ENCODE data around the gene MFNG.

The MFNG gene

GRCh38 chr22:37431366-37431765 lies 54.8 kb downstream of the MFNG start:
- Histone ChIP-seq H3K27ac (no peak overlapping the region), H3K4me3 (no peak overlapping the region)

GRCh38 chr22:37430941-37431340 lies 55.2 kb downstream of the MFNG start:
- H3K4me3 ChIP-seq: no peak overlapping the region

GRCh38 chr22:37428649-37429586 lies 57.3 kb downstream of the MFNG start:
- Histone ChIP-seq H3K27ac (no peak overlapping the region), H3K4me3 (no peak overlapping the region)

More at GRCh38 chr22:37430941-37431340, 55.2 kb downstream of the MFNG start:
- no peak overlapping the region for H3K27ac ChIP-seq

- peak overlapping the region in 6 of 7 experiments; percentile 8 to 40 (median 24) for H3K4me3 ChIP-seq
- no peak overlapping the region for H3K27ac ChIP-seq
Observed at GRCh38 chr22:37427711-37428635, 58.2 kb downstream of the MFNG start.

- Histone ChIP-seq H3K4me3 (peak within 1 kb of the TSS in 6 of 7 experiments; percentile 8 to 40 (median 24)), H3K27ac (no peak within 1 kb of the TSS)
Observed at GRCh38 chr22:37427135-37427710, 59.0 kb downstream of the MFNG start, which contains the start of gene ELFN2. Gene ELFN2, minus strand, starts transcription at chr22:37427479. Its CDS starts 51,945 bp downstream, at chr22:37375534.

- Histone ChIP-seq H3K4me3 (peak overlapping the region in 5 of 7 experiments; percentile 8 to 40 (median 25)), H3K27ac (no peak overlapping the region)
Observed at GRCh38 chr22:37426706-37427134, 59.5 kb downstream of the MFNG start.

GRCh38 chr22:37425800-37426705 lies 60.1 kb downstream of the MFNG start:
- H3K27ac ChIP-seq: no peak overlapping the region
- H3K4me3 ChIP-seq: no peak overlapping the region

- Histone ChIP-seq H3K27ac (no peak overlapping the region), H3K4me3 (no peak overlapping the region)
Observed at GRCh38 chr22:37425369-37425768, 60.8 kb downstream of the MFNG start.

- Histone ChIP-seq H3K4me3 (no peak overlapping the region), H3K27ac (no peak overlapping the region)
Observed at GRCh38 chr22:37423283-37423682, 62.9 kb downstream of the MFNG start.

- no peak overlapping the region for H3K4me3 ChIP-seq
- H3K27ac ChIP-seq: no peak overlapping the region
Observed at GRCh38 chr22:37421468-37421877, 64.7 kb downstream of the MFNG start.

GRCh38 chr22:37420686-37421467 lies 65.3 kb downstream of the MFNG start:
- Histone ChIP-seq H3K27ac (no peak overlapping the region), H3K4me3 (peak overlapping the region in 1 of 7 experiments; percentile 28)

- no peak overlapping the region for H3K27ac ChIP-seq
- peak overlapping the region; percentile 6 to 31 (median 18) for H3K4me3 ChIP-seq
Observed at GRCh38 chr22:37419969-37420685, 66.1 kb downstream of the MFNG start.

- Histone ChIP-seq H3K27ac (peak overlapping the region in 1 of 21 experiments; percentile 49), H3K4me3 (peak overlapping the region; percentile 6 to 31 (median 18))
Observed at GRCh38 chr22:37419370-37419968, 66.7 kb downstream of the MFNG start.
